K562 (cell line): ENCODE measurements around the gene TBC1D17. TPM values are rescaled to one million over a fixed set of nuclear protein-coding genes. Genes with fewer than 3 reads are reported as not detected.

Experiments used
- ATAC-seq: fragments of 200-7000 bp; cut with Tn5 transposase; 3 replicates; pipeline ENCODE4 v1.9.1; 2020; ENCODE audit warnings: moderate library complexity
- BruUV-seq: library from RNA; stranded (reverse); fragments of 400-500 nt; replicated peaks from 2 replicates; lab custom pipeline; 2021; lab: Mats Ljungman, UMichigan
- CTCF ChIA-PET: fragments of 300-600 bp; formaldehyde crosslinking; extraction: SDS; loops from one replicate; lab custom pipeline; 2021; ENCODE audit warnings: low intra/inter-chr PET ratio; lab: Yijun Ruan, JAX
- POLR2A ChIA-PET: fragments of 300-600, 350-650 bp; sonication (Branson Sonifier 250); formaldehyde crosslinking; extraction: SDS; loops from one replicate; lab custom pipeline; 2021; ENCODE audit warnings: antibody characterized with exemption, inconsistent platforms; lab: Yijun Ruan, JAX
- DNase-seq, 4 experiments: peaks; one replicate each; pipeline versions ENCODE4 v3.0.0 to v3.0.0-alpha.2; 2011 to 2018; ENCODE audit warnings: low spot score in 3 of 4, mixed read lengths in 3 of 4; ENCODE audit errors: extremely low read depth in 1 of 4
- FAIRE-seq: peaks from 2 replicates; lab custom pipeline; 2011; peaks lifted over from hg19 to GRCh38; lab: Jason Lieb, UNC
- H2AFZ ChIP-seq: 2 replicates; pipeline ENCODE4 v1.6.0; 2011; ENCODE audit warnings: low read depth, low read length, control low read depth, inconsistent platforms
- H3K27ac ChIP-seq: fragments of 200-600 bp; 3 replicates; pipeline ENCODE4 v1.8.0; 2011; ENCODE audit warnings: low read depth, mild to moderate bottlenecking, control low read depth, inconsistent platforms, low read length, moderate library complexity, mixed read lengths; ENCODE audit errors: extremely low read depth
- H3K27me3 ChIP-seq, 2 experiments: fragments of 300-600 bp in 1 of 2; 2 replicates in 1 of 2; 3 replicates in 1 of 2; pipeline versions ENCODE4 v1.6.0 to v1.8.0; 2011; ENCODE audit warnings: inconsistent platforms in 2 of 2, low read length in 2 of 2, mild to moderate bottlenecking in 1 of 2, mixed read lengths in 1 of 2, moderate library complexity in 1 of 2; ENCODE audit not compliant: control insufficient read depth in 2 of 2, insufficient read depth in 2 of 2
- H3K36me3 ChIP-seq: fragments of 300-600 bp; 3 replicates; pipeline ENCODE4 v1.8.0; 2011; ENCODE audit warnings: mild to moderate bottlenecking, low read length, inconsistent platforms; ENCODE audit not compliant: control insufficient read depth, insufficient read depth
- H3K4me1 ChIP-seq, 2 experiments: fragments of 200-600 bp in 1 of 2; replicated peaks in 1 of 2; 2 replicates in 1 of 2; 3 replicates in 1 of 2; pipeline versions ENCODE4 v1.5.1 to v1.8.0; 2011; ENCODE audit warnings: inconsistent platforms in 2 of 2, low read length in 2 of 2, mild to moderate bottlenecking in 1 of 2, mixed read lengths in 1 of 2, moderate library complexity in 1 of 2; ENCODE audit not compliant: control insufficient read depth in 2 of 2, insufficient read depth in 2 of 2
- H3K4me2 ChIP-seq: 2 replicates; pipeline ENCODE4 v1.6.1; 2011; ENCODE audit warnings: low read length, control low read depth, inconsistent platforms, mixed read lengths; ENCODE audit not compliant: insufficient read depth
- H3K4me3 ChIP-seq: fragments of 200-600 bp; sonication (generic), shearing (Covaris generic); 2 replicates; pipeline ENCODE4 v1.5.1; 2016; ENCODE audit warnings: control low read depth, inconsistent platforms
- H3K79me2 ChIP-seq: fragments of 200-600 bp; 3 replicates; pipeline ENCODE4 v1.8.0; 2011; ENCODE audit warnings: low read length, inconsistent platforms; ENCODE audit not compliant: control insufficient read depth, insufficient read depth
- H3K9ac ChIP-seq, 2 experiments: 2 replicates each; pipeline versions ENCODE4 v1.6.0 to v1.6.1; 2011; ENCODE audit warnings: low read depth in 2 of 2, low read length in 2 of 2, control low read depth in 1 of 2, inconsistent platforms in 1 of 2, mild to moderate bottlenecking in 1 of 2, mixed read lengths in 1 of 2; ENCODE audit not compliant: insufficient read depth in 1 of 2
- H3K9me1 ChIP-seq: one replicate; pipeline ENCODE4 v1.6.0; 2011; ENCODE audit warnings: inconsistent platforms, mild to moderate bottlenecking, low read length, moderate library complexity; ENCODE audit not compliant: control insufficient read depth, insufficient read depth
- H3K9me3 ChIP-seq: replicated peaks from 2 replicates; pipeline ENCODE4 v1.5.1; 2011; ENCODE audit warnings: low read depth, low read length, inconsistent platforms; ENCODE audit not compliant: control insufficient read depth, insufficient read depth
- H4K20me1 ChIP-seq: replicated peaks from 2 replicates; pipeline ENCODE4 v1.6.1; 2011; ENCODE audit warnings: low read length, inconsistent platforms, mixed read lengths; ENCODE audit not compliant: control insufficient read depth, insufficient read depth
- BCOR ChIP-seq: fragments of 450-650 bp; IDR thresholded peaks from 2 replicates; pipeline ENCODE4 v1.6.1; 2016
- CREB1 ChIP-seq, 2 experiments: sonication (generic) in 1 of 2; formaldehyde crosslinking in 1 of 2; IDR thresholded peaks; 2 replicates each; pipeline versions ENCODE4 v1.6.1 to v1.8.0; 2012 to 2022; ENCODE audit warnings: inconsistent platforms in 1 of 2, mild to moderate bottlenecking in 1 of 2, missing genetic modification reagents in 1 of 2, moderate library complexity in 1 of 2
- FOS ChIP-seq: IDR thresholded peaks from 3 replicates; pipeline ENCODE4 v1.6.1; 2011; ENCODE audit not compliant: insufficient read length; ENCODE audit errors: extremely low read depth
- HMG20A ChIP-seq: fragments of 450-650 bp; formaldehyde crosslinking; conservative IDR thresholded peaks from 2 replicates; pipeline ENCODE4 v1.4.0; 2020; ENCODE audit warnings: mild to moderate bottlenecking, mixed read lengths
- RBM25 ChIP-seq: fragments of 200-400 bp; formaldehyde crosslinking; IDR thresholded peaks from 2 replicates; pipeline ENCODE4 v1.6.1; 2018; ENCODE audit warnings: low read length, low read depth, moderate library complexity; ENCODE audit not compliant: severe bottlenecking
- SNRNP70 ChIP-seq: fragments of 200-400 bp; formaldehyde crosslinking; optimal IDR thresholded peaks from 2 replicates; pipeline ENCODE3; 2017; ENCODE audit warnings: low read depth, low read length
- ZFP36 ChIP-seq: fragments of 150-350 bp; IDR thresholded peaks from 2 replicates; pipeline ENCODE4 v1.6.1; 2018; ENCODE audit warnings: low read length, low read depth; ENCODE audit not compliant: partially characterized antibody
- WGBS: fragments of 100-300 bp; shearing (Covaris generic); methylation state at CpG from one replicate; pipeline ENCODE4 v1.1.6; 2016; ENCODE audit warnings: low coverage, mixed read lengths; ENCODE audit not compliant: insufficient coverage; ENCODE audit errors: missing lambda C conversion rate; 5-methylcytosine and 5-hydroxymethylcytosine counted together
- in situ Hi-C: fragments of 300-500 bp; cut with MboI; formaldehyde crosslinking; loops from 4 replicates; pipeline ENCODE4 v1.15.0; 2018; ENCODE audit warnings: inconsistent platforms, mixed read lengths
- intact Hi-C: fragments of 100-400 bp; cut with micrococcal nuclease; formaldehyde crosslinking; loops from 2 replicates; pipeline ENCODE4 v1.14.2; 2022
- polyA plus RNA-seq, 8 experiments: library from polyadenylated mRNA; depleted of rRNA in 4 of 8; stranded (reverse) in 5 of 8; unstranded in 3 of 8; fragments of >200 nt; fragmentation: Nextera tagmentation in 2 of 8; fragmentation: Illumina TruSeq in 1 of 8; extraction: Ambion mirVana in 2 of 8; extraction: Trizol in 1 of 8; gene quantifications; 2 replicates each; pipeline versions ENCODE4 v1.2.1 to v1.2.3, GENCODE V29; 2011 to 2014; ENCODE audit warnings: inconsistent platforms in 1 of 8, missing spikeins in 1 of 8
- total RNA-seq, 7 experiments: library from RNA; depleted of rRNA in 6 of 7; stranded (reverse); fragments of >200 nt in 6 of 7; fragmentation: Illumina TruSeq in 2 of 7; extraction: Trizol in 2 of 7; gene quantifications; 2 replicates each; pipeline versions ENCODE4 v1.2.1 to v1.2.3, GENCODE V29; 2011 to 2021; ENCODE audit warnings: low replicate concordance in 1 of 7

TBC1D17 gene
- total and polyA plus RNA-seq, 9 of the 15 experiments (the other 6 are each of a cell fraction or from before 2014, with no cell fraction given): 0.42 to 16.0 (median 3.8) TPM

DNA sequence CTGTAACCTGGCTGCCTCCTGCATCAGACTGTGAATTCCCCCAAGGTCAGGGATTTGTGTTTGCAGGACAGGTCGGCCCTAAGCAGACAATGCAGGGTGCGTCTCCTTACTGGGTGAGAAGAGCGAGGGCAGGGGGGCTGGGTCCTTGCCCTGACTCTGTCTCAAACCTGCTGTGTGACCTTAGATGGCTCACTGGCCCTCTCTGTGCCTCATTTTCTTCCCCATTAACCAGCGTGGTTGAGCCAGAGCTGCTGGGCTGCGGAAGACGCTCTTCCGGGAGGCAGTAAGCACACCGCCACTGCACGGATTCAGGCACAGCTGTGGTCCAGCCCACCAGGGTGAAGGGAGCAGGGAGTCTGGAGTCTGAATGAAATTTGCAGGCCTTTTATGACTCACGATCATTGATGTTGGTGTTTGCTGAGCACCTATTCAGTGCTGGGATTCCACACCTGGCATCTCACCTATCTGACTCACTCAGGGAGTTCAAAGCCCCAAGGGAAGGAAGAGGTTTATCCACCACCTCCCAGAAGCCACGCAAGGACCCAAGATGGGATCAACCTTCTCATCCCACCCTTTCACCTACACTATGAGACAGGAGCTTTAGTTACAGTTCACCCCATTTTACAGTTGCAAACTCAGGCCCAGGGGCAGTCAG is 2.9 kb upstream of the TBC1D17 start:
- H3K27ac ChIP-seq: peak overlapping the region; percentile 99; the same call in 2 of the 3 replicates
- BruUV-seq: no TSS peak
- H3K27me3 ChIP-seq: no peaks in the 10 kb centered on the region
- peaks cover 50% of the 10 kb centered on the region for H3K36me3 ChIP-seq
- no peak for DNase-seq
- H2AFZ ChIP-seq: no peak overlapping the region
- H4K20me1 ChIP-seq: no peaks in the 10 kb centered on the region
- TF ChIP-seq HMG20A (CRISPR knock-in tag): no peak
- peak; percentile 21 for TF ChIP-seq RBM25
- peak; percentile 80 for TF ChIP-seq ZFP36
- TF ChIP-seq CREB1 (IDR thresholded peaks at IDR 0.05): no peak
- TF ChIP-seq CREB1 (CRISPR knock-in tag; IDR thresholded peaks at IDR 0.05): no peak
- TF ChIP-seq BCOR: peak; percentile 71
- TF ChIP-seq SNRNP70: no peak
- TF ChIP-seq FOS: no peak
- ChIA-PET CTCF (no interaction called here), POLR2A (interaction anchor here (0.6 to 3.0 kb wide), 5 partner anchors 8 to 282 kb away, joined by 3 to 16 read pairs (median 3); partner anchors contain the start of gene PTOV1)
- peak overlapping the region; percentile 99 for H3K4me2 ChIP-seq
- peak overlapping the region; percentile 84 for H3K4me3 ChIP-seq
- FAIRE-seq: no peak
- no peak for ATAC-seq
- WGBS: 84% methylated on average over 10 of the region's 11 CpGs
- peaks cover 4% of the 10 kb centered on the region for H3K9me1 ChIP-seq
- no peaks in the 10 kb centered on the region for H3K9me3 ChIP-seq
- intact Hi-C loops (loop anchor here (10.0 kb wide), 1 partner anchor 160 kb away; no protein-coding TSS in a partner anchor), in situ Hi-C loops (loop anchor here (10.0 kb wide), 1 partner anchor 380 kb away; the partner anchor contains the start of gene RPS11)
- peaks cover 16 to 75% of the 10 kb centered on the region in 2 experiments; a peak in 4 of 5 replicates for H3K4me1 ChIP-seq
- H3K9ac ChIP-seq: peak overlapping the region; percentile 98 to 99; a peak in 3 of 4 replicates
- peaks cover 43% of the 10 kb centered on the region for H3K79me2 ChIP-seq
